Osteoblast (primary cell): Measurements from ENCODE around the gene R3HDML. TPM values are rescaled to one million over a fixed set of nuclear protein-coding genes. Genes with fewer than 3 reads are reported as not detected.

Experiments used
- DNase-seq: peaks from one replicate; pipeline ENCODE4 v3.0.0; 2011; ENCODE audit warnings: low spot score, mixed read lengths; ENCODE audit not compliant: insufficient read length; ENCODE audit errors: missing footprints
- H2AFZ ChIP-seq: 2 replicates; pipeline ENCODE4 v1.6.0; 2011; ENCODE audit warnings: mild to moderate bottlenecking, low read length
- H3K27ac ChIP-seq: 2 replicates; pipeline ENCODE4 v1.5.1; 2011; ENCODE audit warnings: mild to moderate bottlenecking, low read depth, low read length, moderate library complexity
- H3K27me3 ChIP-seq: 2 replicates; pipeline ENCODE4 v1.6.0; 2012; ENCODE audit warnings: mild to moderate bottlenecking, control low read depth, inconsistent platforms, low read length, moderate library complexity; ENCODE audit not compliant: insufficient read depth
- H3K36me3 ChIP-seq: 2 replicates; pipeline ENCODE4 v1.5.1; 2011; ENCODE audit warnings: mild to moderate bottlenecking, low read length, control low read depth, moderate library complexity; ENCODE audit not compliant: insufficient read depth
- H3K4me1 ChIP-seq: 2 replicates; pipeline ENCODE4 v1.5.1; 2011; ENCODE audit warnings: mild to moderate bottlenecking, low read length, control low read depth, moderate library complexity; ENCODE audit not compliant: insufficient read depth
- H3K4me2 ChIP-seq: 2 replicates; pipeline ENCODE4 v1.6.0; 2011; ENCODE audit warnings: mild to moderate bottlenecking, low read length; ENCODE audit not compliant: insufficient read depth
- H3K4me3 ChIP-seq: fragments of 200-600 bp; sonication (generic); 3 replicates; pipeline ENCODE4 v1.5.1; 2012; ENCODE audit warnings: mild to moderate bottlenecking, low read length, inconsistent platforms; ENCODE audit not compliant: insufficient read depth
- H3K79me2 ChIP-seq: 2 replicates; pipeline ENCODE4 v1.6.0; 2012; ENCODE audit warnings: mild to moderate bottlenecking, low read length, control low read depth, inconsistent platforms; ENCODE audit not compliant: insufficient read depth
- H3K9me3 ChIP-seq: 2 replicates; pipeline ENCODE4 v1.5.1; 2011; ENCODE audit warnings: low read depth, low read length, control low read depth
- H4K20me1 ChIP-seq: 2 replicates; pipeline ENCODE4 v1.6.0; 2012; ENCODE audit warnings: mild to moderate bottlenecking, low read length, control low read depth; ENCODE audit not compliant: insufficient read depth
- total RNA-seq: library from RNA; depleted of rRNA; stranded (reverse); fragments of >200 nt; gene quantifications from 2 replicates; pipeline ENCODE4 v1.2.3, GENCODE V29; 2012
- TF ChIP-seq, protein P1 (sequence below): IDR thresholded peaks from 2 replicates; pipeline ENCODE4 v1.5.1; 2011; ENCODE audit warnings: mild to moderate bottlenecking, low read depth, low read length, moderate library complexity; ENCODE audit errors: extremely low read depth

The R3HDML gene
- total RNA-seq, 1 donor = not detected

DNA sequence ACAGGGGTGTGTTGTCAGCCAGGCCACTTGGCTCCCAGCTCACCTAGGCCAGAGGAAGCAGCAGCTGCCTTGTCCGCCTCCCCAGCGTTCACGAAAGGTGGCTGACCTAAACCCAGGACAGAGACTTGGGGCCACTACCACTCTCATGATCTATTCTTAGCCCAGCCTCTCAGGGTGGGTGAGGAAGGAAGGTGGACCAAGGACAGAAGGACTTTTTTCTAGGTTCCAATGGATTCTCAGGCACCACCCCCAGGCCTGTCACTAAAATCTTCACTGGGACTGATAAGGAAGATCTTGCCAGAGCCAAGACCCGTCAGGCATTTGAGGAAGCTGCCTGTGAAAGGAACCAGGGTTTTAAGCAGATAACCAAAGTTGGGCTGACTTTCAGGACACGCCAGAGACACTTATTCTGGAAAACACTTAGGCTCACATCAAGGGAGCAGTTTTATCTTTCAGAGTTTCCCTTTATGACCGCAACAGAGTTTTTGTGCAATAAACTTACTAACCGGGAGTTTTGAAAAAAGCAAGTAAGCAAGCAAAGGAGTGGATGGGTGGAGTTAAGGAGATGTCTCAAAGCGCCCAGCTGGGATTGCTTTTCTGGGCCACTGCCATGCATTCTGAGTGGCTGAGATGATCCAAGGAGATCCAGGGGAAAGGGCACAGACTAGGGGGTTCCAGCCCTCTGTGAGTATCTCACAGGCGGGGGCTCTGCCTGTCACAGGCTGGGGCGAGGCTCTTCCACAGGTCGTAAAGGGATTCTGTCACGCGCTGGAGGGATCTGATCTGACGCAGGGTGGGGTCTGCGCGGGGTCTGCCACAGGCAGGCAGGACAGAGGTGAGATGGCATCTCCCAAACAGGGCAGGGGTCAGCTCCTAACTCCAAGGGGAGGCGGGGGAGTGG, 26.8 kb upstream of the R3HDML start:
- Histone ChIP-seq H3K27ac (peak overlapping the region; percentile 39), H3K36me3 (no peaks in the 10 kb centered on the region), H3K79me2 (peaks cover 16% of the 10 kb centered on the region), H2AFZ (peak overlapping the region; percentile 98), H3K4me2 (peak overlapping the region; percentile 100), H3K4me3 (peak overlapping the region; percentile 96), H3K27me3 (no peaks in the 10 kb centered on the region), H4K20me1 (no peaks in the 10 kb centered on the region), H3K4me1 (peaks cover 13% of the 10 kb centered on the region), H3K9me3 (no peaks in the 10 kb centered on the region)
- peak; percentile 92 for DNase-seq
- TF ChIP-seq, protein P1, sequence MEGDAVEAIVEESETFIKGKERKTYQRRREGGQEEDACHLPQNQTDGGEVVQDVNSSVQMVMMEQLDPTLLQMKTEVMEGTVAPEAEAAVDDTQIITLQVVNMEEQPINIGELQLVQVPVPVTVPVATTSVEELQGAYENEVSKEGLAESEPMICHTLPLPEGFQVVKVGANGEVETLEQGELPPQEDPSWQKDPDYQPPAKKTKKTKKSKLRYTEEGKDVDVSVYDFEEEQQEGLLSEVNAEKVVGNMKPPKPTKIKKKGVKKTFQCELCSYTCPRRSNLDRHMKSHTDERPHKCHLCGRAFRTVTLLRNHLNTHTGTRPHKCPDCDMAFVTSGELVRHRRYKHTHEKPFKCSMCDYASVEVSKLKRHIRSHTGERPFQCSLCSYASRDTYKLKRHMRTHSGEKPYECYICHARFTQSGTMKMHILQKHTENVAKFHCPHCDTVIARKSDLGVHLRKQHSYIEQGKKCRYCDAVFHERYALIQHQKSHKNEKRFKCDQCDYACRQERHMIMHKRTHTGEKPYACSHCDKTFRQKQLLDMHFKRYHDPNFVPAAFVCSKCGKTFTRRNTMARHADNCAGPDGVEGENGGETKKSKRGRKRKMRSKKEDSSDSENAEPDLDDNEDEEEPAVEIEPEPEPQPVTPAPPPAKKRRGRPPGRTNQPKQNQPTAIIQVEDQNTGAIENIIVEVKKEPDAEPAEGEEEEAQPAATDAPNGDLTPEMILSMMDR = no peak

DNA sequence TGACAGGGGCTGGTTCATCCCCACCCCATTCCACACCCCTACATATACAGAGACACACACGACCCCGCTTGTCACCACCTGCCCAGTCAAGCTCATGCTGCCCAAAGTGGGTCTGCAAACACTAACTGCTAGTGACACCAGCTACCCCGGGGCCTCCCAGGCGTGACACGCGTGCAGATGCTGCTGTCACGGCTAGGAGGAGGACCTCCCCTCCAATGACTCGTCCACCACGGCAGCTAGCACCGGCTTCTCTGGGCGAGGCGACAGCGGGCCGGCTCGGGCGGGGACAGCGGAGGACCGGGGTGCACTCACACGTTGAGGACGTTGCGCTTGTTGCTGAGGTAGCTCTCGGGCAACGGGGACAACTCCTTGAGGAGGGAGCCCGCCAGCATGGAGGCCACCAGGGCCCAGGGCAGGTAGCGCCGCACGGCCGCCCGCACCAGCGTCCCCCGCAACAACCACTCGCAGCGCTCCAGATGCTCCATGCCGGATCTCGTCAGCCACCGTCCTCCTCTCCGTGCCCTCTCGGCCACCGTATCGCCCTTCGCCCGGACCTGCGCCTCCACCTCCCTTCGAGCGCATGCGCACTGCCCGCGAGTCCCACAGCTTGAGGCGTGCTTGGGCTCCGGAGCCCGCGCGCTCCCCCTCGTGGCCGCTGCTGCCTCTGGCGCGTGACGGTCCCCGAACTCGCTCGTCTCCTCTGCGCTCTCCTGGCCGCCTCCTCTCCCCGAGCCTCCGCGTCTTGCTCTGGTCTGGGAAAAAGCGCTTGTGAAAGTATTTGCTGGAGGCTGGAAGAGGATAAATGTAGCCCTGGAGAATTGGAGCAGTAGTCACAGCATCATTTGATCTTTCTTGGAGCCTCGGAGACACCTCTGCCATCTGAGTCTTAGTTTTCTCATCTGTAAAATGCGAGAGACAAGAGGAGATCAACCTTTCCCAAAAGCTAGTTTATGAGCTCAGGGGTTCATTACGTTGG, 25.9 kb upstream of the R3HDML start, which contains the start of gene FITM2:
Gene FITM2, minus strand, starts transcription at position 539 of the 976 bp plus-strand sequence. Its CDS starts 54 bp downstream, at position 485.
- no peaks in the 10 kb centered on the region for H3K9me3 ChIP-seq
- peaks cover 16% of the 10 kb centered on the region for H3K79me2 ChIP-seq
- peak within 1 kb of the TSS; percentile 100 for H3K4me2 ChIP-seq
- H3K27ac ChIP-seq = peak within 1 kb of the TSS; percentile 39
- H3K27me3 ChIP-seq = no peaks in the 10 kb centered on the region
- no peaks in the 10 kb centered on the region for H4K20me1 ChIP-seq
- H2AFZ ChIP-seq = peak within 1 kb of the TSS; percentile 98
- peak within 1 kb of the TSS; percentile 96 for H3K4me3 ChIP-seq
- H3K36me3 ChIP-seq = no peaks in the 10 kb centered on the region
- TF ChIP-seq, protein P1 = peak; percentile 85
- peaks cover 13% of the 10 kb centered on the region for H3K4me1 ChIP-seq
- DNase-seq = peak; percentile 100

DNA sequence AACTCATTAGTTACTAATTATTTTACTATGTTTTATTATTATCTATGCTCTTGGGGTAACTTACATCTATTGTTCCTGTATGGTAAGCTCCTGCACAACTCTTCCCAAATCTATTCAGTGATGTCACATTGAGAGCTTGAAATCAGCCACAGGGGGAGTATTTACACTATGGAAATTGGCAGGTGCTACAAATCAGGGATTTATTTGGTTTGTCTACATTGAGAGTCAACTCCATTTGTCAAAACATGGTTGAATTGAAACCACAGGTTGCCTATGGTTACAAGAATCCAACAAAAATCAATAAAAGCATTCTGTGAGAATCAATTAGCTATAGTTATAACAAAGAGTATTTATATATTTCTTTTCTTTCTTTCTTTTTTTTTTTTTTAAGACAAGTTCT, 22.0 kb upstream of the R3HDML start:
- TF ChIP-seq, protein P1 = no peak
- H2AFZ ChIP-seq = no peak overlapping the region
- no peak overlapping the region for H3K4me2 ChIP-seq
- H3K9me3 ChIP-seq = no peaks in the 10 kb centered on the region
- H3K27me3 ChIP-seq = peaks cover 3% of the 10 kb centered on the region
- peaks cover 9% of the 10 kb centered on the region for H3K4me1 ChIP-seq
- H3K27ac ChIP-seq = no peak overlapping the region
- H4K20me1 ChIP-seq = no peaks in the 10 kb centered on the region
- H3K79me2 ChIP-seq = peaks cover 8% of the 10 kb centered on the region
- no peak overlapping the region for H3K4me3 ChIP-seq
- H3K36me3 ChIP-seq = no peaks in the 10 kb centered on the region
- no peak for DNase-seq
